ENCODE measurements around the gene STARD13.
A peak's percentile ranks its signal among the peaks of the same experiment; 100 is the strongest.

The STARD13 gene

GRCh38 chr13:33277037-33277740 lies 8.4 kb downstream of the STARD13 start:
- no peak for DNase-seq

GRCh38 chr13:33276570-33276969 lies 9.0 kb downstream of the STARD13 start:
- DNase-seq = no peak

- DNase-seq = no peak
Observed at GRCh38 chr13:33275916-33276315, 9.6 kb downstream of the STARD13 start.

DNA sequence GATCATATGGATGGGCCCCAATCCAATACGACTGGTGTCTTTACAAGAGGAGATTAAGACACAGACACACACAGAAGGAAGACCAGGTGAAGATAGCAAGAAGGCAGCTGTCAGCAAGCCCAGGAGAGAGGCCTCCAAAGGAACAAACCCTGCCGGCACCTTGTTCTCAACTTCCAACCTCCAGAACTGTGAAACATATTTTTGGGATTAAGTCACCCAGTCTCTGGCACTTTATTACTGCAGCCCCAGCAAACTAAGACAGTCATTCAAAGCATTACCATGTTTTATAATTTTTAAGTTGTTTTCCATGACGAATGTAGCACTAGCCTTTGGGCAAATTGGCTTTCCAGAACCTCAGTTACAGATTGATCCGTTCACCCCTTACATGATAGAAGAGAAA lies 11.3 kb downstream of the STARD13 start:
- no peak for DNase-seq

GRCh38 chr13:33272531-33273124 lies 12.9 kb downstream of the STARD13 start:
- DNase-seq = no peak

DNA sequence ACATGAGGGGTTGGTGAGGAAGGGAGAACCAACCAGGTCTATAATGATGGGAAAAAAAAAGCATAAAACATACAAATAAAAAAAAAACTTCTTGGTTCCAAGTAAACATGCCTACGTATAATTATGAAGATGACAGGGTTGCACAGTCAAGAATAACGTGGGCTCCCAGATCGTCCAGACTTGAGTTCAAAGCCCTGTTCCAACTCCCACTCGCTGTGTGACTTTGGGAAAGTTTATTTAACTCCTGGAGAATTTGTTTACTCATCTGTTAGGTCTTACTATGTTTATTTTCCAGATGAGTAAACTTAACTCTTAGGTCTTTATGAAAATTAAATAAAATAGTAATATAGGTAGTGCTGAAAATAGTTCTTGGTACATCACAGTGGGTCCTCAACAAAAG lies 13.8 kb downstream of the STARD13 start:
- DNase-seq = no peak

DNA sequence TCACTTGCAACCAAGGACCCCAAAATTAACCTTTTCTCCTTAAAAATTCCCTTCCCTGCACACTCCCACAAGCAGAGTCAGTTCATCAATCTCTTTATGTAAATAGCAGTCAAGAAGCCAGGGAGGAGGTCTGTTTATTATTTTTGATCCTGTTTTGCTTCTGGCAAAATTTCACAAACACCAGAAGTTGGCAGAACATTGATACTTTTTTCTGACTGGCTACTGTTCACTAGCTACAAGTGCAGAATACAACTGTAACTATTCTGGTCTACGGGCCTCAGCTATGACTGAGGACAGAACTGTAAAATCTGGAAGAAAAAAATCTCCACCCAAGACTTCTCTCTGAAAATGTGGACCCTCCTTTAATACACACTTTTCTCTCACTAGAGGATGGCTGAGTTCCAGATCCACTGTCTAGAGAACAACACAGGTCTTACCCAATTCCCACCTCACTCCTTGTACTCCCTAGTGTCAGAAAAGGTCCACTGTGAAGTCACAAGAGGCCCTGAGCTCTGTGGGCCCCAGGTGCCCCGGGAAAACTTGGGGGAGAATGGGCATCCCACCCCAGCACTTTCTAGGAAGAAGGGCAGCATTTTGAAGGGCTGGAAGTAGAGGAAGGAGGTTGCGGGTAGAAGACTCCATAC lies 14.5 kb downstream of the STARD13 start:
- DNase-seq = no peak

GRCh38 chr13:33265607-33266006 lies 19.9 kb downstream of the STARD13 start:
- no peak for DNase-seq

DNA sequence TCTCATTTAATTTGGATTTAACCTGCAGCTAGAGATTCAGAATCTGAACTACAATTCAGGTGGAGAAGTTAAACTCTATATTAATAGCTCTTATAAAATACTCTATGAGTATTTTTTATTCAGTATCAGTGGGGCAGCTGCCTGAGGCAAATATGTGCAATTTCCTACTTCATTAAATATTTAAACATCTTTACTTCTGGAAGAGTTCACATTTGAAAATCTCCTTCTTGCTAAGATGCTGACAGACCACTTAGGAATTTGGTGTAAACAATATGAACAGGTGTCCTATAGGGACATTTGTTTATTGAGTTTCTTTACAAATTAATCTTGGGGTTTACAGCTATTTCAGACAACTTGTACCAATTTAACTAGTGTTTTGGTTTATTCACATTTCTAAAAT lies 20.4 kb downstream of the STARD13 start:
- DNase-seq = no peak

DNA sequence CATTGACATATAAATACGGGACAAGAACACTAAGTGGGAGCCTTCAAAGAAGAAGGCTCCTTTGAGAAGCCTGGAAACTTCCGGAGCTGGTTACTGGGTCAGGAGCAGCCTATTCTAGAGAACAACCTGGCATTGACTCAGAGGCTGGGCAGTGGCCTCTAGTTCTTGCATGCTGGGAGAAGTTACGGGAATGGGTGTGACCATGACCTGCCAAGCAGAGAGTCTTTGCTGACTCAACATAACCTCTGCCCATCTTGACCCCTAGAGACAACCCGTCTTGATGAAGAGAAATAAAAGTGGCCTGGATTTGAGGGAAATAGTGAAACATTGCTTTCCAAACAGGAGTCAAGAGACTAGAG lies 21.0 kb downstream of the STARD13 start:
- DNase-seq = peak in 1 of 14 donors; percentile 43

DNA sequence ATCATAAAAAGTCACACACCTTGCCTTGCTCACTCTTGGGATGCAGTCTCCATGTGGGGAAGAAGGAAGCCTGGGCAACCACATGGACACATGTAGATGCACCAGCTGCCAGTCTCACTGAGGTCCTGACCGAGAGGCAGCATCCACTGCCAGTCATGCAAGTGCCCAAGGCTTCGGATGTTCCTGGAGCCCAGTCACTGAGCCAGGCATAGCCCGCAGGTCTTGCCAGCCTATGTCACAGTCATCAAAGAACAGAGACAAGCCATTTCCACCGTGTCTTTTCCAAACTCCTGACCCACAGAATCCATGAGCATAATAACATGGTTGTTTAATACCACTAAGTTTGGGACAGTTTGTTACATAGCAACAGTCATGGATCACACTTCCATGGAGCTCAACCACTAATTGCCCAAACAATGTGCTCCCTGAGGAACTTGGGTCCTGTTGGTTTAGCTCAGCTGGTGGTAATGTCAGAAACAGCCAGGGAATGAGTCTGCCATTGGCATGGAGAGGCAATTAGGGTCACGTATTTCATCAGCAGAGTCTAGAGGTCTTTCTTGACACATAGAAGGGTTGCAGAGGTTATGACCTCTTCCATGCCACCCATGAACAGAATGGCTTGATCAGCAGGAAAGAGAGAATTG lies 21.5 kb downstream of the STARD13 start:
- no peak for DNase-seq

DNA sequence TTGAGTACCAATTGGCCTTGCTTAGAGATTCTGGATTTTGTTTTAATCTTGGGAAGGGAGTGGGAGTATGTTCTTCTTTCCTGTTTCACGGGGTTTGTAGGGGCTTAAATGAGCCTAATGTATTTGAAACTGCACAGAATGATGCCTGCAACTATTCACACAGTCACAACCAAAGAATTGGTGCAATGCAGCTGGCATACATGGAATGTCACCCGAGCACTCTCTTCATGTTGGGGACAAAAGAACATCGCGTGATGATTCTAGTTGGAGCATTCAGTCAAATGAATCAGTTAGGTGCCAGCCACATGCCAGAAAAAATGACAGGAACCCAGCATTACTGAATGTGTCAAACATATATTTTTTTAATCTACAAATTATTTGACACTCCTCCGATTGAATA lies 22.1 kb downstream of the STARD13 start:
- no peak for DNase-seq

DNA sequence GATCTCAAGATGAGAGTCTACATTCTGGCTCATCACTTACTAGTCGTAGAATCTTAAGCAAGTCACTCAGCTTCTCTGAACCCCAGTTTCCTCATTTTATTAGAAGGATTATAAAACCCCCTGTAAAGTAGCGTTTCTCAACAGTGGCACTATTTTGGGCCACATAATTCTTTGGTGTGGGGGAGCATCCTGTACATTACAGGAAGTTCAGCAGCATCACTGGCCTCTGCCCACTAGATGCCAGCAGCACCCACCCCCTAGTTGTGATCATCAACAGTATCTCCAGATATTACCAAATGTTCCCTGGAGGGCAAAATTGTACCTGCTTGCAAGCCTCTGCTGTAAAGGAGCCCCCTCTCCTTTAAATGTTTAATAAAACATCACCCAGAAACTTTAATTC lies 22.6 kb downstream of the STARD13 start:
- DNase-seq = peak in 1 of 14 donors; percentile 21

DNA sequence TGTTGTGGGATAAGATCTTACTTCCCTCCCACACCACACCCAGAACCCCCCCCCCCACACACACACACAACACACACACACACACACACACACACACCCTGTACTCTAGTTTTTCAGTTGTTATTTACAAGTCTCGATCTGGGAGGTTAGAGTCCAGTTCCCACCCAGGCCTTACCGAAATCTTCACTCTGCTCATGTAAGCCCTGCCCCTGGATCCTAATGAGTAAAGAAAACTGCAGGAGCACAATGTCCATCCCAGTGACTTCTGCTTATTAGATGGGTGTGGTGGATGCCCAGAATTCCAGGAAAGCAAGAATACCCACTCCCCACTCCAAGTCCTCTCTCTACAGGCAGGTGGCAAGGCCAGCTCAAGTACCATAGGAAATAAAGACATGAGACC lies 23.0 kb downstream of the STARD13 start:
- DNase-seq = no peak

- DNase-seq = peak in 3 of 14 donors; percentile 40 to 51 (median 50)
Observed at GRCh38 chr13:33262062-33262487, 23.5 kb downstream of the STARD13 start.

GRCh38 chr13:33261387-33262061 lies 24.0 kb downstream of the STARD13 start:
- DNase-seq = peak in 1 of 14 donors; percentile 43

DNA sequence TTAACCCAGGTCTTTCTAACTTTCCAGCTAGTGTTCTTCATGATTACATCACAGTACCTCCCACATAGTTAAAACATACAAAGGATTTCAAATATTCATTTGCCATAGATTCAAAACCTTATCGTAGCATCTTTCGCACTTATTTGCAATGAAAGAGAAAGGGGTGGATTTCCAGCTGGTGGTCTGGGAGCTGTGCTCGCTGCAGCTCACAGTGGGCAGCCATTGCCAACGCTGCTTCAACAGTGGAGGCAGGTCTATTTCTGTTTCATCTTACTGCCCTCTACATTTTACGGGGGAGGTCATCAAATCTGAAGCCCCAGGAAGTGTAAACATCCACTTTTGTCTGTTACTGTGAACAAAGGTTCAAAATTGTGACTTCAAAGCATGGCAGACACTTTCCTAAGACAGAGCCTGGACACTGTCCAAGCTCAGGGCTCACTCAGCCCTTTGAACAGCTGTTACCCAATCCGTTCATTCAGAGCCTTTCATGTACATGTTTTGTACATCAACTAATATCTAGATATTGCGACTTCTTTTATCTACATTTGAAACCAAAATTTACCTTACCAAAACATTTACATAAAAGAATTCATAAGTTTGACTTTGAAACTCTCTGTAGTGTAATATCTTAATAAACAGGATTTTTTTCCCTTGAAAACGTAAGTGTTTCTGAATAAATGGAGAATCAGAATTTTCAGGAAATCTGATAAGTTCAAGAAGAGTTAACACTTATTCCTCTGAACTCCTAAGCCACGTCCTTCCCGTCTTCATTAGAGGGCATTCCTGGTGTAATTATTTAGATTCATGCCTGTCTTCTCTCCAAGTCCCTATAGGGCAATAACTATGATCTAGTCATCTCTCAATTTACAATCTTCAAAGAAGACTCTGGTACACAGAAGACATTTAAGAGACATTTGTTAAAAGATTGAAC lies 25.1 kb downstream of the STARD13 start:
- no peak for DNase-seq

GRCh38 chr13:33259296-33259695 lies 26.3 kb downstream of the STARD13 start:
- no peak for DNase-seq

- no peak for DNase-seq
Observed at GRCh38 chr13:33258808-33259193, 26.8 kb downstream of the STARD13 start.

GRCh38 chr13:33257841-33258807 lies 27.4 kb downstream of the STARD13 start:
- no peak for DNase-seq

Measured in C1 segment of cervical spinal cord (tissue), 14 donors.